Body of pancreas (tissue), 4 donors: Measurements from ENCODE around the gene MEGF9. TPM values are rescaled to one million over a fixed set of nuclear protein-coding genes. Genes with fewer than 3 reads are reported as not detected.

ENCODE experiments used
- ATAC-seq: fragments of 150-250 bp; one replicate; pipeline ENCODE4 v1.9.1; 2016
- DNase-seq, 4 donors: peaks; one replicate each; pipeline ENCODE4 v3.0.0-alpha.2; 2019
- H3K27ac ChIP-seq, 4 donors: fragments of 200-600 bp; sonication (generic); 1 replicate in 3 of 4; 2 replicates in 1 of 4; pipeline versions ENCODE4 v1.5.1 to v1.6.1; 2016 to 2019; ENCODE audit warnings: mild to moderate bottlenecking in 1 of 4, mixed read lengths in 1 of 4, moderate library complexity in 1 of 4
- H3K27me3 ChIP-seq, 2 donors: fragments of 200-600 bp; sonication (generic); one replicate each; pipeline ENCODE4 v1.6.0; 2016; ENCODE audit warnings: mild to moderate bottlenecking in 1 of 2
- H3K36me3 ChIP-seq, 2 donors: fragments of 200-600 bp; sonication (generic); replicated peaks in 1 of 2; 2 replicates each; pipeline ENCODE4 v1.5.1; 2016; ENCODE audit warnings: low read depth in 2 of 2; ENCODE audit not compliant: insufficient read depth in 1 of 2
- H3K4me1 ChIP-seq: fragments of 200-600 bp; sonication (generic); one replicate; pipeline ENCODE4 v1.6.0; 2016
- H3K4me3 ChIP-seq, 2 donors: fragments of 200-600 bp; sonication (generic); 1 replicate in 1 of 2; 2 replicates in 1 of 2; pipeline ENCODE4 v1.5.1; 2016 to 2019
- H3K9me3 ChIP-seq, 3 donors: fragments of 200-600 bp; sonication (generic); 1 replicate in 2 of 3; 2 replicates in 1 of 3; pipeline ENCODE4 v1.5.1; 2016
- POLR2A ChIP-seq, 3 donors: fragments of 450-650 bp; IDR thresholded peaks; one replicate each; pipeline ENCODE4 v1.6.1; 2016; ENCODE audit warnings: antibody characterized with exemption in 3 of 3, mild to moderate bottlenecking in 2 of 3
- WGBS, 2 donors: methylation state at CpG; one replicate each; pipeline ENCODE4 v1.1.5; 2017; 5-methylcytosine and 5-hydroxymethylcytosine counted together
- intact Hi-C: fragments of 100-400 bp; cut with DNase I; formaldehyde crosslinking; loops from one replicate; pipeline ENCODE4 v1.15.1; 2023
- total RNA-seq, 2 donors: library from RNA; depleted of rRNA; stranded (reverse); fragments of >200 nt; gene quantifications; one replicate each; pipeline ENCODE4 v1.1.0, GENCODE V29; 2016
- TF ChIP-seq, protein P1 (sequence below), 7 experiments: fragments of 450-650 bp in 4 of 7; fragments of 200-600 bp in 3 of 7; sonication (generic) in 3 of 7; IDR thresholded peaks; one replicate each; pipeline ENCODE4 v1.5.1; 2016 to 2019; ENCODE audit warnings: antibody characterized with exemption in 7 of 7

Gene MEGF9
- total RNA-seq, 2 donors from 2014 or later, result 9.6 to 9.9 TPM

GRCh38 chr9:120705174-120705573 lies 9.1 kb downstream of the MEGF9 start:
- H3K27me3 ChIP-seq, result no peaks in the 10 kb centered on the region
- intact Hi-C loops, result no loop called here
- H3K27ac ChIP-seq, result no peak overlapping the region
- no peaks in the 10 kb centered on the region for H3K36me3 ChIP-seq
- DNase-seq, result no peak
- WGBS, 2 donors, result 39 to 58% methylated on average over 3 of the region's 3 CpGs
- ATAC-seq, result no peak
- H3K4me3 ChIP-seq, result no peak overlapping the region
- TF ChIP-seq, protein P1, sequence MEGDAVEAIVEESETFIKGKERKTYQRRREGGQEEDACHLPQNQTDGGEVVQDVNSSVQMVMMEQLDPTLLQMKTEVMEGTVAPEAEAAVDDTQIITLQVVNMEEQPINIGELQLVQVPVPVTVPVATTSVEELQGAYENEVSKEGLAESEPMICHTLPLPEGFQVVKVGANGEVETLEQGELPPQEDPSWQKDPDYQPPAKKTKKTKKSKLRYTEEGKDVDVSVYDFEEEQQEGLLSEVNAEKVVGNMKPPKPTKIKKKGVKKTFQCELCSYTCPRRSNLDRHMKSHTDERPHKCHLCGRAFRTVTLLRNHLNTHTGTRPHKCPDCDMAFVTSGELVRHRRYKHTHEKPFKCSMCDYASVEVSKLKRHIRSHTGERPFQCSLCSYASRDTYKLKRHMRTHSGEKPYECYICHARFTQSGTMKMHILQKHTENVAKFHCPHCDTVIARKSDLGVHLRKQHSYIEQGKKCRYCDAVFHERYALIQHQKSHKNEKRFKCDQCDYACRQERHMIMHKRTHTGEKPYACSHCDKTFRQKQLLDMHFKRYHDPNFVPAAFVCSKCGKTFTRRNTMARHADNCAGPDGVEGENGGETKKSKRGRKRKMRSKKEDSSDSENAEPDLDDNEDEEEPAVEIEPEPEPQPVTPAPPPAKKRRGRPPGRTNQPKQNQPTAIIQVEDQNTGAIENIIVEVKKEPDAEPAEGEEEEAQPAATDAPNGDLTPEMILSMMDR (IDR thresholded peaks at IDR 0.05), result no peak
- TF ChIP-seq POLR2A (IDR thresholded peaks at IDR 0.05), result no peak
- no peaks in the 10 kb centered on the region for H3K9me3 ChIP-seq
- peaks cover 38% of the 10 kb centered on the region for H3K4me1 ChIP-seq

DNA sequence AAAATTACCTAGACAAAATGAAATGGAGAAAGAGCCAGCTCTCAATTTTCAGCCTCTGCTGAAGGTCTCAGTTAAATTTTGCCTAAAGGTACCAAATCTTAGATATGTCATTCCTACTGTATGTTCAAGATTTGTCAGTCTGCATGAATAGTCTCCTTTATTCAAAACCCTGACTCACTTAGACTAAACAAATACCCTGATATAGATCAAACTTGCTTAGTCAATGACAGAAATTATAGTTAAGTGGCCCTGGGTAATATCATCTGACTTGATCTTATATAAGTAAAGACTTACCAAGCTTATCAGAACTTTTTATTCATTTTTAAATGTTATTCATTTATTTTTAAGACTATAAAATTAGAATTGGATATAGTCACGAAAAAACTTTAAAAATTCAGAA lies 12.2 kb downstream of the MEGF9 start:
- Histone ChIP-seq H3K4me1 (peaks cover 25% of the 10 kb centered on the region), H3K27ac (no peak overlapping the region), H3K36me3 (no peaks in the 10 kb centered on the region), H3K27me3 (no peaks in the 10 kb centered on the region), H3K9me3 (no peaks in the 10 kb centered on the region), H3K4me3 (no peak overlapping the region)
- WGBS, 2 donors, result 91 to 92% methylated on average over 1 of the region's 1 CpG
- DNase-seq (no peak), ATAC-seq (no peak)
- TF ChIP-seq, protein P1 (IDR thresholded peaks at IDR 0.05), result no peak
- TF ChIP-seq POLR2A (IDR thresholded peaks at IDR 0.05), result no peak
- intact Hi-C loops, result no loop called here

DNA sequence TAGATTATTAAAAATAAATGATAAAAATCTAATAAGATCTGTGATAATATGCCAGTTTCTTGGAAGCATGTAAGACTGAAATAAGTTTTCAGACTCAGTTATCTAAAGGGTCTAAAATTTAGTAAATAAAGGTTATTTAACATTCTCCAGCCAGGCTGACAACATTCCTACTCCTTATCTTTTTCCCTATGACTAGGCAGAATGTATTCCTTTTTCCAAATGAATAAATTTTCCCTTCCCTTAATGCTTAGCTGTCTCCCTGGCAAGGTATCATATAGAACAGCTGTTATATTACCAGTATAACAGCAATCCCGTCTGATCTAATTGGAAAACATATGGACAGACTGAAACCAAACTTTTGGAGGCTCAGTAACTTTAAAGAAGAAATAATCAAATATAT lies 13.0 kb downstream of the MEGF9 start:
- peaks cover 19% of the 10 kb centered on the region for H3K4me1 ChIP-seq
- WGBS, 2 donors, result 42 to 48% methylated on average over 1 of the region's 1 CpG
- H3K9me3 ChIP-seq, result no peaks in the 10 kb centered on the region
- intact Hi-C loops, result no loop called here
- DNase-seq, result no peak
- TF ChIP-seq, protein P1 (IDR thresholded peaks at IDR 0.05), result no peak
- TF ChIP-seq POLR2A (IDR thresholded peaks at IDR 0.05), result no peak
- no peaks in the 10 kb centered on the region for H3K36me3 ChIP-seq
- peak; percentile 47 for ATAC-seq
- no peak overlapping the region for H3K27ac ChIP-seq
- H3K4me3 ChIP-seq, result no peak overlapping the region
- H3K27me3 ChIP-seq, result no peaks in the 10 kb centered on the region

DNA sequence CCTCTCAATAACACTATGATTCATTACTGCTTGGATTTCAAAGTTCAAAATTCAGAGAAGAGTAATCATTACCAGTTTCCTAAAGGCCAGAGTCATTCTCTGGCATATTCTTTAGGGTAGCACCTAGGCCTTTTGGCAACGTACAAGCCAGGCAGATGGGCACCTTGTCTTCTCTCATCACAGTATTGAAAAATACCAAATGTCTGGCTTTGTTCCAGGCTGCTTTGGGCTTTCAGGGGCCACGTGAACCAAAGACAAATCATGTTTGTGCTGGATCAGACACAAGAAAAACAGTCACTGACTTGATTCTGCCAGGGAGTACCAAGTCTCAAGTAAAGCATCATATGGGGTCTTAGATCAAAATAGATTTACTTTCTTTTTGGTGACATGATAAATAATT lies 15.5 kb downstream of the MEGF9 start:
- no peak for TF ChIP-seq POLR2A (IDR thresholded peaks at IDR 0.05)
- TF ChIP-seq, protein P1 (IDR thresholded peaks at IDR 0.05), result no peak
- Histone ChIP-seq H3K27ac (no peak overlapping the region), H3K27me3 (no peaks in the 10 kb centered on the region), H3K4me3 (no peak overlapping the region), H3K4me1 (peaks cover 24% of the 10 kb centered on the region), H3K9me3 (no peaks in the 10 kb centered on the region), H3K36me3 (no peaks in the 10 kb centered on the region)
- intact Hi-C loops, result no loop called here
- ATAC-seq (no peak), DNase-seq (no peak)
- WGBS, 2 donors, result 25 to 27% methylated on average over 2 of the region's 2 CpGs

DNA sequence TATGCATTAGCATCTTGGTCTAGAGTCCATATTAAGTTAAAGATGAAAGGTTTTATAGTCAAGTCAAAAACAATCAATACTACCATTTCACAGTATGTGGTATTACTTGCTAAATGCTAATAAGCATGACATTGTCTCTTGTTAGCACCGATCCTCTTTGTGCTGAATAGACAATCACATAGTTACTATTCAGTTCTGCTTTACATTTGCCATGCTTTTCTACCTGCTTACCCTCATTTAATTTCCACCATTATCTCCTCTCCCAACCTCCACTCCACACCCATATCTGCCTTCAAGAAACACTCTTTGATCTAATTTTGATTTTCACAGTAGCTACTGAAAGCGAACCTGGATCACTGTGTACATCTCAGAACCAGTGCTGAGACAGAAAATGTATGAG lies 16.8 kb downstream of the MEGF9 start:
- TF ChIP-seq, protein P1 (IDR thresholded peaks at IDR 0.05), result no peak
- no peak for TF ChIP-seq POLR2A (IDR thresholded peaks at IDR 0.05)
- ATAC-seq (no peak), DNase-seq (no peak)
- no peaks in the 10 kb centered on the region for H3K36me3 ChIP-seq
- WGBS, 2 donors, result 88 to 92% methylated on average over 2 of the region's 2 CpGs
- intact Hi-C loops, result no loop called here
- peaks cover 33% of the 10 kb centered on the region for H3K4me1 ChIP-seq
- H3K4me3 ChIP-seq, result no peak overlapping the region
- H3K9me3 ChIP-seq, result no peaks in the 10 kb centered on the region
- H3K27me3 ChIP-seq, result no peaks in the 10 kb centered on the region
- no peak overlapping the region for H3K27ac ChIP-seq
